Fibroblast of mammary gland (primary cell): Measurements from ENCODE around the gene RTRAF.

Source experiments
- DNase-seq: peaks from one replicate; pipeline ENCODE4 v3.0.0-alpha.2; 2010; ENCODE audit warnings: low read depth
- H3K4me3 ChIP-seq: 2 replicates; pipeline ENCODE4 v1.5.1; 2011; ENCODE audit warnings: low read depth, mild to moderate bottlenecking, low read length, moderate library complexity; ENCODE audit not compliant: control insufficient read depth
- TF ChIP-seq, protein P1 (sequence below): conservative IDR thresholded peaks from 2 replicates; pipeline ENCODE4 v1.5.1; 2011; ENCODE audit warnings: low read depth, low read length, inconsistent platforms; ENCODE audit not compliant: control insufficient read depth, insufficient read depth

Gene RTRAF

DNA sequence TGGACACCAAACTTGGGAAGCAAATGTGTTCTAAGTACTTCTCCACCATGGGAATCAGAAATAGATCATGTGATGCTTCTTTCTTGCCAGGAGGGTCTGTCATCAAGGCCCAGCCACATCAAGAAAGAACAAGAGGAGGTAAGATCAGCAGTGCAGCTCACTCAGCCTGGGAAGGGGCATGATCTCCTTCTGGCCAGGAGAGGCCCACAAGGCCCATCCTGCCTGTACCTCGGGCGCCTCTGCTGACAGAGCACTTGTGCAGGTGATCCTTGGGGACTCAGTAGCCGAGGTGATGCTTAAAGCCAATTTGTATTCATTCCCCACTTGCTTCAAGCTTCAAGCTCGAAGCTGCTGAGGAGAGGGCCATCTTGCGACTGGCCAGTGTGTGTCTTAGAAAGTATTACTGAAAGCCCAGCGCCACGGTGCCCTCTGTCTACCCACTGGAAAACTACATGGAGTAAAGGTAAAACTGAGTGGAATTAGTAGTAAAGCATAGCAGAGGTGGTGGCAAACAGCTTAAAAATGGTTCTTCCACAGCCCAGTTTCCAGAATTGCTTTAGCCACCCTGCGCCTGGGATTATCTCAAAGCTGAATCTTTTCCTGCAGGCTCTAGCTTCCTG lies 26.2 kb downstream of the RTRAF start:
- TF ChIP-seq, protein P1, sequence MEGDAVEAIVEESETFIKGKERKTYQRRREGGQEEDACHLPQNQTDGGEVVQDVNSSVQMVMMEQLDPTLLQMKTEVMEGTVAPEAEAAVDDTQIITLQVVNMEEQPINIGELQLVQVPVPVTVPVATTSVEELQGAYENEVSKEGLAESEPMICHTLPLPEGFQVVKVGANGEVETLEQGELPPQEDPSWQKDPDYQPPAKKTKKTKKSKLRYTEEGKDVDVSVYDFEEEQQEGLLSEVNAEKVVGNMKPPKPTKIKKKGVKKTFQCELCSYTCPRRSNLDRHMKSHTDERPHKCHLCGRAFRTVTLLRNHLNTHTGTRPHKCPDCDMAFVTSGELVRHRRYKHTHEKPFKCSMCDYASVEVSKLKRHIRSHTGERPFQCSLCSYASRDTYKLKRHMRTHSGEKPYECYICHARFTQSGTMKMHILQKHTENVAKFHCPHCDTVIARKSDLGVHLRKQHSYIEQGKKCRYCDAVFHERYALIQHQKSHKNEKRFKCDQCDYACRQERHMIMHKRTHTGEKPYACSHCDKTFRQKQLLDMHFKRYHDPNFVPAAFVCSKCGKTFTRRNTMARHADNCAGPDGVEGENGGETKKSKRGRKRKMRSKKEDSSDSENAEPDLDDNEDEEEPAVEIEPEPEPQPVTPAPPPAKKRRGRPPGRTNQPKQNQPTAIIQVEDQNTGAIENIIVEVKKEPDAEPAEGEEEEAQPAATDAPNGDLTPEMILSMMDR, result peak; percentile 52
- DNase-seq, result no peak
- H3K4me3 ChIP-seq, result no peak overlapping the region

DNA sequence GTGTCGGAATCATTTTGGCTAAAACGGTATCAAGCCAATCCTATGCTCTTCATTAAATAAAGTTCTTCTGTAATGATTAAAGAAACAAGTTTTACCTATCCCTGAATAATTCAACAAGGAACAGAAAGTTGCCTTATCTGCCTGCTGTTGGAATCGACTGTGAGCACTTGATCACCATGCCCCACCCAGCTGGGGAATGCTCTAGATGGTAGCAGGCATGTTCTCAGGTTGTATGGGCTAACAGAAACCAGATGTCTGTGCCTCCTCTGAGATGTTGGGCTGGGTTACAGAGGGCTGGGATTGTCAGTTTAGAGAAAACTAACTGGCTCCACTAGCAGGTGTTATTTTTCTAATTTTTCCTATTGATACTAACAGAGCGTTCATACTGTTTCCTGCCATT lies 28.9 kb downstream of the RTRAF start:
- DNase-seq, result no peak

DNA sequence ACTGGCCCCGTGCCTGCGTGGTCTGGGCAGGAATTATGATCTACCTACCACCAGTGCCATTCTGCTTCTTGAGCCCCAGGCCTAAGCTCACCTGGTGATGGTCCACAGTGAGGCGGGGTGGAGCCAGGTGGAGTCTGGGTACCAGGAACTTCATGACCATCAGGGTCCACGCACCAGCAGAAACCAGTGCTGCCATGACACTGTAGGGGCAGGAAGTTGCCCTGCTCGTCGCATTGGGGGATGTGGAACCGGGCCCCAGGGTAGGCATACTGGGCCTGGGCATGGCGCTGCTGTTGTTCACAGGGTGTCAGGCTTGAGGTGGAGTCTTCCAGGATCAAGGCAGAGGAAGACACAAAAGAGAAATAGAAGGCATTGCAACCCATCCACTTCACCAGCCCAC lies 29.6 kb downstream of the RTRAF start:
- no peak for DNase-seq
- TF ChIP-seq, protein P1, result no peak
- no peak overlapping the region for H3K4me3 ChIP-seq

More for the DNA sequence above, 28.9 kb downstream of the RTRAF start:
- TF ChIP-seq, protein P1, result no peak
- H3K4me3 ChIP-seq, result no peak overlapping the region

DNA sequence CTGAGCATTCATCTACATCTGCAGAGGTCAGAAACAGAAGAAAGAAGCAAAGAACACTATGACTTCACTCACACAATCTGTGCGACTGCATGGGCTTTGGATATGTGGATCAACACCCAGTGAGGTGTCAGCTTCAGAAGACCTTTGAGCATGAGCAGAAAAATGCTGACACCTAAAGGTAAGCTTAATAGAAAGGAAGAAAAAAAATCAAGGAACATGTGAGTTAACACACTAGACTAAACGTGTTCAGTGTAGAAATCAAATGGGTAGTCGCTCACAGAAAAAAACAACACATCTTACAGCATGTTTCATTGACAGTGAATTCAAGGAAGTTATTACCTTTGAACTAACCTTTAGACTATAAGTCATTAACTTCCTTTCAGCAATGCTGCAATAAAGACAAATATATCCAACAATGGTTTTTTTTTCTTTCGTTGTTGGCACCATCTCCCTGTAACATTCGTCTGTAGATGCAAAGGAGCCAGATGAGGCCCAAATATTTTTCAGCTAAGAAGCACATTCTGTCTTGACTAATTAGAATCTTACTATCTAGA lies 30.9 kb downstream of the RTRAF start:
- no peak overlapping the region for H3K4me3 ChIP-seq
- no peak for DNase-seq
- TF ChIP-seq, protein P1, result no peak

DNA sequence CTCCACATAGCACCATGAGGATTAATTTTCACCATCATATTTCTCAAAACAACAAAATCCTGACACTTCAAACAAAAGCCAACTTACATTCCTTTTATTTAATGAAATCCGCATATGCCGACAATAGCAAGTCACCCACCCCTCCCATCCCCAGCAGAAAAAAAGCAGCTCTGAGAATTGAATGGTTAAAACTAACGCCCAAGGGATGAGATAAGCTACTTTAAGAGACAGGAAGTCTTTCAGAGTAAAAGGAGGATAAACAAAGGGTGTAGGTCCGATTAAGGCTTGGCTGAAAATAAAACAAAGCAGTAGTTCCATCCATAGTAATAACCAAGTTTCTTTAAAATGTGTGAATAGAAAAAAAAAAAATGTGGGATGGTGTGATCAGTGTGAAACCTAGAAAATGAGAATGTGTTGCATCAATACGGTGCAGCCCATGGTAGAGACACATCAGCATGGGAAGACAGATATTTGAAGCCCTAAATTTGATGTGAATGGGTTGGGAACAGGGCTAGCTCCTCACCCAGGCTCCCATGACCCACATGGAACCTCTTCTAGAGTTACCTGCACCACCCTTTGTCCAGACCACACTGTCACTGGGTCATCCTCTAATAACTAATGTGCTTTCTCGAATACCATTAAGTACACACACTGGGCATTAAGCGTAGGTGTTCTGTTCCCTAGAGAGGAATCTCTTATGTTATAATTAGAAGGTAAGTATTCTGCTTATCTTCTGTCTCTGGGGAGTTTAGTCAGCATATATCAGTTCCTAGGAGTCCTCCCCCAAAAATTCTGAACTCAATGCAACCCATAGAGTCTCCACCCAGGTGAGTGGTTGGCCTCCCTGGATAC lies 31.7 kb downstream of the RTRAF start:
- no peak for DNase-seq
- TF ChIP-seq, protein P1, result no peak
- H3K4me3 ChIP-seq, result no peak overlapping the region

DNA sequence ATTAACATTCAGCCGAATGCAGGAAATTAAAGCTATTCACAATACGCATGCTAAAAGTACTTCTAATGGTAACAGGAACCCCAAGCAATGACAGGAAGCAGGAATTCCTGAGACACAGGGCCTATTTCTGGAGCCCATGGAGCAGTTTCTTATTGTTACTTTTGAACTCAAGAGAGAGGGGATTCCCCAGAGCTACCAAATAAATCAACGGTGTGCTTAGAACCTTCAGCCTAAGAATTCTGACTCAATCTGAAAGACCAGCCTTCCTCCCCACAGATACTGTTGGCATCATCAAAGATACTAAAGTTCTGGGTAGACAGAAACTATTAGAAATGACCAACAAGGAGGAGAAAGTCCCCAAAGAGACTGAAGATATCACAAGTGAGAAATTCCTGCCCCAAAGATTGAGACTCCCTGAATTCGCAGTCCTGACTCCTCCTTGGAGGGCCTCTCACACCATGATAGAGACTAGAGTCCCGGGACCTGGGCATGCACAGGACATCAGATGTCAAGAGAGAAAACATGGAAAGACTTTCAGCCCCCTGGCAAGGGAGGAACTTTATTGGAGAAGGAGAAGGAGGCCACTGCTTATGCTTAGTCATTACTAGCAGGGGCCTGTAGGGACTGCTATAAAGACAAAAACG lies 32.7 kb downstream of the RTRAF start:
- DNase-seq, result no peak
- TF ChIP-seq, protein P1, result no peak
- no peak overlapping the region for H3K4me3 ChIP-seq
